C4-2B (cell line): ENCODE results near the gene GREM1.

Experiments used
- CTCF ChIP-seq: fragments of 450-650 bp; conservative IDR thresholded peaks from 2 replicates; pipeline ENCODE4 v1.5.1; 2017; ENCODE audit warnings: mild to moderate bottlenecking
- ZFX ChIP-seq: fragments of 450-650 bp; IDR thresholded peaks from 2 replicates; pipeline ENCODE4 v1.6.1; 2017

- no peak for TF ChIP-seq CTCF
- no peak for TF ChIP-seq ZFX
Observed at GRCh38 chr15:32723171-32723948, 5.6 kb downstream of the GREM1 start.
